Esophagus squamous epithelium (tissue), 4 donors: ENCODE data around the gene PPARG.
A peak's percentile ranks its signal among the peaks of the same experiment; 100 is the strongest.

Source experiments
- CTCF ChIP-seq, 6 experiments: fragments of 450-650 bp in 4 of 6; fragments of 200-600 bp in 2 of 6; sonication (generic) in 2 of 6; IDR thresholded peaks; one replicate each; pipeline ENCODE4 v1.5.1; 2016 to 2019; ENCODE audit warnings: antibody characterized with exemption in 6 of 6, mild to moderate bottlenecking in 4 of 6, moderate library complexity in 4 of 6
- POLR2A ChIP-seq, 4 donors: fragments of 450-650 bp; IDR thresholded peaks; one replicate each; pipeline ENCODE4 v1.6.1; 2017; ENCODE audit warnings: antibody characterized with exemption in 4 of 4, mild to moderate bottlenecking in 4 of 4, moderate library complexity in 3 of 4

- TF ChIP-seq CTCF (IDR thresholded peaks at IDR 0.05) = peak in 2 of 6 experiments; percentile 10 to 21
- TF ChIP-seq POLR2A (IDR thresholded peaks at IDR 0.05) = no peak
Observed at GRCh38 chr3:12370758-12371157, 81.9 kb downstream of the PPARG start.
